Thoracic aorta (tissue), 2 donors: Measurements from ENCODE around the gene TMEM212. TPM values are rescaled to one million over a fixed set of nuclear protein-coding genes. Genes with fewer than 3 reads are reported as not detected.

Source experiments
- ATAC-seq: fragments of 150-250 bp; one replicate; pipeline ENCODE4 v1.8.0; 2017; ENCODE audit warnings: low read depth; ENCODE audit not compliant: insufficient number of reproducible peaks, low FRiP score
- DNase-seq: peaks from one replicate; pipeline ENCODE4 v3.0.0-alpha.2; 2020; ENCODE audit warnings: low spot score
- H3K27ac ChIP-seq, 2 donors: fragments of 200-600 bp; sonication (generic); 1 replicate in 1 of 2; 2 replicates in 1 of 2; pipeline ENCODE4 v1.5.1; 2016; ENCODE audit warnings: mild to moderate bottlenecking in 2 of 2, moderate library complexity in 2 of 2
- H3K27me3 ChIP-seq: fragments of 200-600 bp; sonication (generic); replicated peaks from 2 replicates; pipeline ENCODE4 v1.6.0; 2016; ENCODE audit warnings: mild to moderate bottlenecking; ENCODE audit not compliant: insufficient read depth
- H3K36me3 ChIP-seq: fragments of 200-600 bp; sonication (generic); one replicate; pipeline ENCODE4 v1.5.1; 2016
- H3K4me1 ChIP-seq, 2 donors: fragments of 200-600 bp; sonication (generic); 1 replicate in 1 of 2; 2 replicates in 1 of 2; pipeline versions ENCODE4 v1.5.1 to v1.6.0; 2016; ENCODE audit warnings: low read depth in 2 of 2, mild to moderate bottlenecking in 1 of 2; ENCODE audit not compliant: control insufficient read depth in 1 of 2
- H3K4me3 ChIP-seq: fragments of 200-600 bp; sonication (generic); 2 replicates; pipeline ENCODE4 v1.5.1; 2016; ENCODE audit warnings: mild to moderate bottlenecking
- H3K9me3 ChIP-seq: fragments of 200-600 bp; sonication (generic); 2 replicates; pipeline ENCODE4 v1.5.1; 2016
- CTCF ChIP-seq: fragments of 200-600 bp; sonication (generic); IDR thresholded peaks from one replicate; pipeline ENCODE4 v1.5.1; 2019; ENCODE audit warnings: antibody characterized with exemption
- total RNA-seq, 2 donors: library from RNA; depleted of rRNA; stranded (reverse); fragments of >200 nt; gene quantifications; one replicate each; pipeline versions ENCODE4 v1.1.0 to v1.2.3, GENCODE V29; 2016

Gene TMEM212
- total RNA-seq, 2 donors from 2014 or later, result not detected

DNA sequence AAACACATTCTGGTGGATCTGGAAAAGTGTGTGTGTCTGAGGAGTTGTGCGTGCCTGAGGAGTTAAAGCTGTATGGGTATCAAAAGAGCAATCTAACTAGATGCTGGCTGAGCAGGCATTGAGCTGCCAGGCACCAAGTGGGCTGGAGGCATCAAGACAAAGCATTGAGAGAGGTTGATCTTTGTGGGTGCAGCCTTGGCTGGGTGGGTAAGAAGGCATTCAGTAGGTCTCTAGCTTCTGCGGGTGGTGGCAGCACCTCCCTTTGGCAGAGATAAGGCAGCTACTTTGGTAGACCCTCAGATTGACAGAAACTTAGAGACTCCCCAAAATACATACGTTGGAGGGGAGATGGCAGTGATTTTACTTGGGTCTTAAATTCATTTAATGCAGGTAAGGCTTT lies 15.8 kb upstream of the TMEM212 start:
- peaks cover 3 to 8% of the 10 kb centered on the region in 2 donors for H3K4me1 ChIP-seq
- DNase-seq (no peak), ATAC-seq (no peak)
- no peaks in the 10 kb centered on the region for H3K9me3 ChIP-seq
- H3K36me3 ChIP-seq, result no peaks in the 10 kb centered on the region
- no peaks in the 10 kb centered on the region for H3K27me3 ChIP-seq
- no peak overlapping the region for H3K27ac ChIP-seq
- no peak for TF ChIP-seq CTCF
- no peak overlapping the region for H3K4me3 ChIP-seq

DNA sequence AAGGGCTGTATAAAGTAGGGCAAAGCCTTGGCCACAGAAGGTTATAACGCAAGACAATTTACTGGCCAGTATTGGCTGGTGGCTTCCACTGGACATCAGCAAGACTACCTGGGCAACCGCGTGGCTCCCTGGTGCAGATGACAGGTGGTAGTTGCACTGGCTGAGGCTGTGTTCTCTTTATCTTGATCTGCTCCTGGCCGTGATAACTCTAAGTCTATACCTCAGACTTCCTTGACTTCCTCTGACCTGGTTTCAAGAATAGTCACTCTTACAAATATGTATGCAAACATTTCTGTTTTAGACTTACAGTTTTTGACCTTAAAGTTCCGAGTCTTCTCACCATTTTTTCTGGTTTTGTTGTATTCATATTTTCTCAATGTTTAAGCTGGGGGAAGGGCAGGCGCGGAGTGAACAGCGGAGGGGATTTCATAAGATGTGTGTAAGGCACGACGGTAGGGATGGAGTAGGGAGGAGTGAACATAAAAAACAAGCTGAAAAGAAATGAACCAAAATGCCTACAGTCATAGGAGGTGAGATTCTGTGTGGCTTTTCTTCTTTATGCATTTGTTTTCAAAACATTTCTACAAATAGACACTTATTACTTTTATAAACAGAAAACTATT lies 15.2 kb upstream of the TMEM212 start:
- Histone ChIP-seq H3K4me3 (no peak overlapping the region), H3K36me3 (no peaks in the 10 kb centered on the region), H3K27ac (no peak overlapping the region), H3K27me3 (no peaks in the 10 kb centered on the region), H3K9me3 (no peaks in the 10 kb centered on the region), H3K4me1 (peaks cover 3 to 12% of the 10 kb centered on the region in 2 donors)
- TF ChIP-seq CTCF, result no peak
- ATAC-seq (no peak), DNase-seq (no peak)

DNA sequence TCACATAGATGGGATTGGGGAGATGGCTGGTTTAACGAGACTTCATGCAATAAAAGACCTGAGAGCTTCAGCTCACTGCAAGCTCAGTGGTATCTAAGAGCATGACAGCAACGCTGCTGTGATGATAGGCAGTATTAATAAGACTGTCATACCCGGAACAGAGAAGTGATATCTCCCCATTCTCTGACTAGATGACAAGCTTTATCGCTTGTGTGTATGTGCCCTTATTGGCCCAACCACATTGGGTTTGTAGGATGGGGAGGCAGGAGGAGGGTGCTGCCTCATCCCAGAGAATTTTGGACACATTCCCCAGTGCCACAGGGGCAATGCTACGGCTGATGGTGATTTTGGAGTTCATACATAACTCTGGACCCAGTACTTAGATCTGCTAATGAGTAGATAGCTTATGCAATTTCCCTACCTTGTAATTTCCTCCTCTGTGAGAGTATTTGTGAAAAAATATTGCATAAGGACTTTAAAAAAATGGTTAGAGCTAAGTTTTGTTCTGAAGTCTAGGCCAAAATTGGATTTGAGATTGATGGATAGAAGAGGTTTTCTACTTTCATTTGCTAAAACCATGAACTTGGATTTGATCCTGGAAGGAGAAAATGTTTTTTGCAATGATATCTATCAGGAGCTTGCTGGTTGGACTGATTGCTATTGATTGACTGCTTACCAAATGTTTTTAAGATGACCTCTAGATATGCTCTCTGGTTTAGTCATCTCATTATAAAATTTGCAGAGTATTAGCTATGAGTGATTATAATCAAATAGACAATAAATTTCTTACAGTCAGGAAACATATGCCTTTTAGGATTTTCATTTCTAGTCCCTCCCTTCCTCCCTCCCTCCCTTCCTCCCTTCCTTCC lies 14.0 kb upstream of the TMEM212 start:
- H3K4me1 ChIP-seq, result peaks cover 3 to 24% of the 10 kb centered on the region in 2 donors
- H3K27me3 ChIP-seq, result no peaks in the 10 kb centered on the region
- no peak overlapping the region for H3K27ac ChIP-seq
- TF ChIP-seq CTCF, result no peak
- H3K36me3 ChIP-seq, result no peaks in the 10 kb centered on the region
- no peak for ATAC-seq
- no peak overlapping the region for H3K4me3 ChIP-seq
- no peaks in the 10 kb centered on the region for H3K9me3 ChIP-seq
- DNase-seq, result no peak

GRCh38 chr3:171829841-171830517 lies 13.2 kb upstream of the TMEM212 start:
- ATAC-seq, result no peak

More at GRCh38 chr3:171829841-171830517, 13.2 kb upstream of the TMEM212 start:
- peaks cover 3 to 27% of the 10 kb centered on the region in 2 donors for H3K4me1 ChIP-seq
- TF ChIP-seq CTCF, result peak; percentile 55
- no peaks in the 10 kb centered on the region for H3K27me3 ChIP-seq
- H3K27ac ChIP-seq, result no peak overlapping the region
- no peak for DNase-seq
- H3K4me3 ChIP-seq, result no peak overlapping the region
- no peaks in the 10 kb centered on the region for H3K9me3 ChIP-seq
- H3K36me3 ChIP-seq, result no peaks in the 10 kb centered on the region
